ENCODE data around the gene DMP1.

DMP1 gene, protein sequence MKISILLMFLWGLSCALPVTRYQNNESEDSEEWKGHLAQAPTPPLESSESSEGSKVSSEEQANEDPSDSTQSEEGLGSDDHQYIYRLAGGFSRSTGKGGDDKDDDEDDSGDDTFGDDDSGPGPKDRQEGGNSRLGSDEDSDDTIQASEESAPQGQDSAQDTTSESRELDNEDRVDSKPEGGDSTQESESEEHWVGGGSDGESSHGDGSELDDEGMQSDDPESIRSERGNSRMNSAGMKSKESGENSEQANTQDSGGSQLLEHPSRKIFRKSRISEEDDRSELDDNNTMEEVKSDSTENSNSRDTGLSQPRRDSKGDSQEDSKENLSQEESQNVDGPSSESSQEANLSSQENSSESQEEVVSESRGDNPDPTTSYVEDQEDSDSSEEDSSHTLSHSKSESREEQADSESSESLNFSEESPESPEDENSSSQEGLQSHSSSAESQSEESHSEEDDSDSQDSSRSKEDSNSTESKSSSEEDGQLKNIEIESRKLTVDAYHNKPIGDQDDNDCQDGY

GRCh38 chr4:87649980-87650379 lies at the start of gene DMP1:
Gene DMP1 (plus strand): TSS chr4:87650280. CDS start chr4:87656493, 6,213 bp downstream.
- peaks cover 13% of the 10 kb centered on the region for H3K4me1 ChIP-seq (ENCODE audit: control insufficient read depth, low read depth, low read length)
- H3K4me3 ChIP-seq (ENCODE audit: low read length) = no peak within 1 kb of the TSS
- no peaks in the 10 kb centered on the region for H3K36me3 ChIP-seq (ENCODE audit: control insufficient read depth, low read depth, low read length)

GRCh38 chr4:87601361-87601760 lies 48.7 kb upstream of the DMP1 start:
- no peaks in the 10 kb centered on the region for H3K36me3 ChIP-seq (ENCODE audit: control insufficient read depth, low read depth, low read length)
- H3K27me3 ChIP-seq (ENCODE audit: control insufficient read depth, insufficient read depth, low read length) = no peaks in the 10 kb centered on the region
- H3K4me1 ChIP-seq (ENCODE audit: control insufficient read depth, low read depth, low read length) = peaks cover 5% of the 10 kb centered on the region
- H3K27ac ChIP-seq (ENCODE audit: low read length) = no peak overlapping the region
- H3K9me3 ChIP-seq (ENCODE audit: control insufficient read depth, low read depth, low read length) = no peaks in the 10 kb centered on the region
- no peak overlapping the region for H3K4me3 ChIP-seq (ENCODE audit: low read length)
- no peak overlapping the region for H3K9ac ChIP-seq (ENCODE audit: low read length)

More at GRCh38 chr4:87649980-87650379, at the start of gene DMP1:
- no peak within 1 kb of the TSS for H3K27ac ChIP-seq (ENCODE audit: low read length)
- H3K9me3 ChIP-seq (ENCODE audit: control insufficient read depth, low read depth, low read length) = no peaks in the 10 kb centered on the region
- H3K9ac ChIP-seq (ENCODE audit: low read length) = no peak within 1 kb of the TSS
- no peaks in the 10 kb centered on the region for H3K27me3 ChIP-seq (ENCODE audit: control insufficient read depth, insufficient read depth, low read length)

DNA sequence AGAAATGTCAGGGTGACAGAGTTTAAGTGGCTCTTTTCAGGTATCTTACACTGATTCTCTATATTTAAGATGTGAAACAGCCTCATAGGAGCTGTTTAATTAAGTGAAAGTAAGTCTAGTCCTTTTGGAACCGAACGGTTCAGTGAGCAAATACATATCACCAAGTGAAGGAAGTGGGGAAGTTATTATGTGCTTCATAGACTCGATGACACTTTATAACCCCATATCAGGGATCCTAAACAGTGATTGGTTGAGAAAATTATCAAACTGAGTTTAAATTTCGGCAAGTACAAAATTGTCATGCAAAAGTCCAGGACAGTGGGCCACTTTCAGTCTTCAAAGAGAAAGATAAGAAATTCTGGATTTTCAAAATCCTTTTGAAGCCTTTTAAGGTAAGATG lies 41.9 kb upstream of the DMP1 start, which contains the start of gene DSPP:
DSPP (plus strand) TSS at position 301 of the 400 bp plus-strand sequence. CDS start 2,380 bp downstream, outside the sequence.
- no peaks in the 10 kb centered on the region for H3K4me1 ChIP-seq (ENCODE audit: control insufficient read depth, low read depth, low read length)
- H3K9ac ChIP-seq (ENCODE audit: low read length) = no peak within 1 kb of the TSS
- H3K36me3 ChIP-seq (ENCODE audit: control insufficient read depth, low read depth, low read length) = no peaks in the 10 kb centered on the region
- no peaks in the 10 kb centered on the region for H3K27me3 ChIP-seq (ENCODE audit: control insufficient read depth, insufficient read depth, low read length)
- no peaks in the 10 kb centered on the region for H3K9me3 ChIP-seq (ENCODE audit: control insufficient read depth, low read depth, low read length)
- H3K27ac ChIP-seq (ENCODE audit: low read length) = no peak within 1 kb of the TSS
- H3K4me3 ChIP-seq (ENCODE audit: low read length) = no peak within 1 kb of the TSS

- no peaks in the 10 kb centered on the region for H3K9me3 ChIP-seq (ENCODE audit: control insufficient read depth, low read depth, low read length)
- H3K27me3 ChIP-seq (ENCODE audit: control insufficient read depth, insufficient read depth, low read length) = no peaks in the 10 kb centered on the region
- no peak overlapping the region for H3K9ac ChIP-seq (ENCODE audit: low read length)
- H3K27ac ChIP-seq (ENCODE audit: low read length) = no peak overlapping the region
- no peaks in the 10 kb centered on the region for H3K36me3 ChIP-seq (ENCODE audit: control insufficient read depth, low read depth, low read length)
- H3K4me3 ChIP-seq (ENCODE audit: low read length) = no peak overlapping the region
- H3K4me1 ChIP-seq (ENCODE audit: control insufficient read depth, low read depth, low read length) = no peaks in the 10 kb centered on the region
These were observed 35.7 kb upstream of the DMP1 start for GRCh38 chr4:87614292-87614890.

DNA sequence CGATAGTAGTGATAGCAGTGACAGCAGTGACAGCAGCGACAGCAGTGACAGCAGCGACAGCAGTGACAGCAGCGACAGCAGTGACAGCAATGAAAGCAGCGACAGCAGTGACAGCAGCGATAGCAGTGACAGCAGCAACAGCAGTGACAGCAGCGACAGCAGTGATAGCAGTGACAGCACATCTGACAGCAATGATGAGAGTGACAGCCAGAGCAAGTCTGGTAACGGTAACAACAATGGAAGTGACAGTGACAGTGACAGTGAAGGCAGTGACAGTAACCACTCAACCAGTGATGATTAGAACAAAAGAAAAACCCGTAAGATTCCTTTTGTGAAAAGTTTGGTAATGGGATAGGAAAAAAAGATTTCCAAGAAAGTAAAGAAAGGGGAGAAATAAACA lies 33.8 kb upstream of the DMP1 start:
- no peak overlapping the region for H3K27ac ChIP-seq (ENCODE audit: low read length)
- H3K4me1 ChIP-seq (ENCODE audit: control insufficient read depth, low read depth, low read length) = no peaks in the 10 kb centered on the region
- no peaks in the 10 kb centered on the region for H3K9me3 ChIP-seq (ENCODE audit: control insufficient read depth, low read depth, low read length)
- H3K36me3 ChIP-seq (ENCODE audit: control insufficient read depth, low read depth, low read length) = no peaks in the 10 kb centered on the region
- H3K4me3 ChIP-seq (ENCODE audit: low read length) = no peak overlapping the region
- H3K9ac ChIP-seq (ENCODE audit: low read length) = no peak overlapping the region
- no peaks in the 10 kb centered on the region for H3K27me3 ChIP-seq (ENCODE audit: control insufficient read depth, insufficient read depth, low read length)

DNA sequence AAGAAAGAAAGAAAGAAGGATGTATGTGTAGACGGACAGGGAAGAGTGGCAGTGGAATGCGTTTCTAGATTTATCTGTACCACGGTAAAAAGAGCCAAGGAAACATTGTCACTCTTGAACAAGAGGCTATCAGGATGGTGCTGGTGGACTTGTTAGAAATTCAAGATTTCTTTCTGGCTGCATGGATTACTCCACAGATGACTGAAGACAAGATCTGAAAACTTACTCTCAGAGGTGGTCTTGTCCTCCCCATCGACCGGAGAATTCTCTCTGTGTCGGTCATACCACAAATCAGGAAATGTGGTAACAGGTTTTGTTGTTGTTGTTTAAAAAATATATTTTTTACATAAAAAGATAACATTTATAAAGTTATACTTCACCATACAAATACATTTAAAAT lies 30.0 kb upstream of the DMP1 start:
- H3K9me3 ChIP-seq (ENCODE audit: control insufficient read depth, low read depth, low read length) = no peaks in the 10 kb centered on the region
- no peak overlapping the region for H3K4me3 ChIP-seq (ENCODE audit: low read length)
- no peaks in the 10 kb centered on the region for H3K4me1 ChIP-seq (ENCODE audit: control insufficient read depth, low read depth, low read length)
- no peaks in the 10 kb centered on the region for H3K27me3 ChIP-seq (ENCODE audit: control insufficient read depth, insufficient read depth, low read length)
- H3K36me3 ChIP-seq (ENCODE audit: control insufficient read depth, low read depth, low read length) = no peaks in the 10 kb centered on the region
- no peak overlapping the region for H3K9ac ChIP-seq (ENCODE audit: low read length)
- no peak overlapping the region for H3K27ac ChIP-seq (ENCODE audit: low read length)

GRCh38 chr4:87620491-87620890 lies 29.6 kb upstream of the DMP1 start:
- H3K27me3 ChIP-seq (ENCODE audit: control insufficient read depth, insufficient read depth, low read length) = no peaks in the 10 kb centered on the region
- no peaks in the 10 kb centered on the region for H3K36me3 ChIP-seq (ENCODE audit: control insufficient read depth, low read depth, low read length)
- H3K9me3 ChIP-seq (ENCODE audit: control insufficient read depth, low read depth, low read length) = no peaks in the 10 kb centered on the region
- H3K4me3 ChIP-seq (ENCODE audit: low read length) = no peak overlapping the region
- H3K4me1 ChIP-seq (ENCODE audit: control insufficient read depth, low read depth, low read length) = no peaks in the 10 kb centered on the region
- H3K9ac ChIP-seq (ENCODE audit: low read length) = no peak overlapping the region
- H3K27ac ChIP-seq (ENCODE audit: low read length) = no peak overlapping the region

GRCh38 chr4:87622303-87622702 lies 27.8 kb upstream of the DMP1 start:
- H3K27ac ChIP-seq (ENCODE audit: low read length) = no peak overlapping the region
- no peaks in the 10 kb centered on the region for H3K27me3 ChIP-seq (ENCODE audit: control insufficient read depth, insufficient read depth, low read length)
- H3K36me3 ChIP-seq (ENCODE audit: control insufficient read depth, low read depth, low read length) = no peaks in the 10 kb centered on the region
- no peaks in the 10 kb centered on the region for H3K9me3 ChIP-seq (ENCODE audit: control insufficient read depth, low read depth, low read length)
- no peak overlapping the region for H3K4me3 ChIP-seq (ENCODE audit: low read length)
- no peaks in the 10 kb centered on the region for H3K4me1 ChIP-seq (ENCODE audit: control insufficient read depth, low read depth, low read length)
- no peak overlapping the region for H3K9ac ChIP-seq (ENCODE audit: low read length)

- Histone ChIP-seq H3K4me1 (ENCODE audit: control insufficient read depth, low read depth, low read length) (no peaks in the 10 kb centered on the region), H3K36me3 (ENCODE audit: control insufficient read depth, low read depth, low read length) (no peaks in the 10 kb centered on the region), H3K9me3 (ENCODE audit: control insufficient read depth, low read depth, low read length) (no peaks in the 10 kb centered on the region), H3K9ac (ENCODE audit: low read length) (no peak overlapping the region), H3K27ac (ENCODE audit: low read length) (no peak overlapping the region), H3K27me3 (ENCODE audit: control insufficient read depth, insufficient read depth, low read length) (no peaks in the 10 kb centered on the region), H3K4me3 (ENCODE audit: low read length) (no peak overlapping the region)
These were observed 25.4 kb upstream of the DMP1 start for GRCh38 chr4:87624698-87625097.

GRCh38 chr4:87631668-87632067 lies 18.4 kb upstream of the DMP1 start:
- no peak overlapping the region for H3K9ac ChIP-seq (ENCODE audit: low read length)
- no peak overlapping the region for H3K27ac ChIP-seq (ENCODE audit: low read length)
- no peaks in the 10 kb centered on the region for H3K36me3 ChIP-seq (ENCODE audit: control insufficient read depth, low read depth, low read length)
- H3K9me3 ChIP-seq (ENCODE audit: control insufficient read depth, low read depth, low read length) = no peaks in the 10 kb centered on the region
- H3K4me1 ChIP-seq (ENCODE audit: control insufficient read depth, low read depth, low read length) = no peaks in the 10 kb centered on the region
- no peak overlapping the region for H3K4me3 ChIP-seq (ENCODE audit: low read length)
- H3K27me3 ChIP-seq (ENCODE audit: control insufficient read depth, insufficient read depth, low read length) = no peaks in the 10 kb centered on the region

DNA sequence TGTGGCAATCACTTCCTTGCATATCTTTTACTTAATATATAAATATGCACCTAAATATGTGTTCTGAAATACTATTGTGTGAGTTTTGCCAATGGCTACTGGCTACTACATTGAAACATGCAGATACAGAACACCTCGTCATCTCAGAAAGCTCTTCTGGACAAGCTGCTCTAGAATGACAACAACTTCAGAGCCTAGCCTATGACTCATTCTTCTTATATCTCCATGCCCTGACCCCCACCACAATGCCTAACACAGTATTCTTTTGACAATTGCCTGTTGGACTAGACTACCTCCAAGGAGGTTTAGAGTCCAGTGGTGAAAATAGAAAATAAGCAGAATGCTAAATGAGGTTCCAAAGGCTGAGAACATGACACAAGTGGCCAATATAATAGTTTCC lies 17.6 kb upstream of the DMP1 start:
- H3K27me3 ChIP-seq (ENCODE audit: control insufficient read depth, insufficient read depth, low read length) = no peaks in the 10 kb centered on the region
- no peak overlapping the region for H3K4me3 ChIP-seq (ENCODE audit: low read length)
- no peak overlapping the region for H3K27ac ChIP-seq (ENCODE audit: low read length)
- no peaks in the 10 kb centered on the region for H3K36me3 ChIP-seq (ENCODE audit: control insufficient read depth, low read depth, low read length)
- H3K9ac ChIP-seq (ENCODE audit: low read length) = no peak overlapping the region
- no peaks in the 10 kb centered on the region for H3K4me1 ChIP-seq (ENCODE audit: control insufficient read depth, low read depth, low read length)
- H3K9me3 ChIP-seq (ENCODE audit: control insufficient read depth, low read depth, low read length) = no peaks in the 10 kb centered on the region

Data from iPS-18a (cell line).